Left renal cortex interstitium (tissue), 4 donors: ENCODE data around the gene TMEM235. TPM values are rescaled to one million over a fixed set of nuclear protein-coding genes. Genes with fewer than 3 reads are reported as not detected.

Source experiments
- DNase-seq, 4 donors: peaks; one replicate each; pipeline ENCODE4 v3.0.0-alpha.2; 2013; ENCODE audit warnings: low read depth in 4 of 4, low spot score in 2 of 4, missing footprints in 1 of 4
- polyA plus RNA-seq, 4 donors: library from polyadenylated mRNA; unstranded; fragments of 120-200 nt; gene quantifications; one replicate each; pipeline ENCODE4 v1.2.1, GENCODE V29; 2013; ENCODE audit not compliant: insufficient read length in 4 of 4

Gene TMEM235
- polyA plus RNA-seq, 4 donors = not detected

GRCh38 chr17:78268191-78268874, 36.9 kb downstream of the TMEM235 start:
- DNase-seq = no peak

GRCh38 chr17:78268951-78269905, 37.8 kb downstream of the TMEM235 start:
- DNase-seq = no peak

- no peak for DNase-seq
These were observed 38.5 kb downstream of the TMEM235 start for GRCh38 chr17:78269955-78270381.

DNA sequence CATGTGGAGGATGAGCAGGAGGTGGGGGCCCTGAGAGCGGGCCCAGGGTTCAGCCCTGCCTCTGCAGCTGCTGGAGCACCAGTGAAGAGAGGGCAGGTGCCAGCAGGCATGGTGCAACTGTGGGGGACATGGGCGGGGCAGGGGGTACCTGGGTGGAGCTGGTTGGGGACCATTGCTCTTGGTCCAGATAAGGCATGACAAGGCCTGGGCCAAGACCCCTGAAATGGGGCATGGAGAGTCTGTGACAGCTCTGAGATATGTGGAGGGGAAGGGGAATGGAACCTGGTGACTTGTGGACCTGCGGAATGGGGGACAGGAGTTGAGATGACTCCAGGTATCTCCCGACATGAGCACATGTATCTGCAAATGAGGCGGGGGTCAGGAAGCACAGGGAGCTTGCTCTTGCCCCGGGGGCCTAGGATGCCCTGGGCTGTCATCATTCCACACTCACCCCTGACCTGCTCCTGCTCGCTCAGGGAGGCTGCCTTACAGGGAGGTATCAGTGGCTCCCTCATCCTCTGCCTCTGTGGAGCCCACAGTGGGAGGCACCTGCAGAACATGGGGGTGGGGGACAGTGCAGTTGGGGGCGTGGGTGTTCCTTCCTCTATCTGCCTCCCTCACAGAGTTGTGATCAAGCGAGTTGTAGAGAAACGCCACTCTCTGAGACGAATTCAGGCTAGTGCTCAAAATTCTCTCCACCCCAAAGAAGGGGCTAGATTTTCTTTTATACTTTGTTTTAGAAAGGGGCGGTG, 40.2 kb downstream of the TMEM235 start:
- DNase-seq = no peak

GRCh38 chr17:78272181-78272913, 40.9 kb downstream of the TMEM235 start:
- peak in 2 of 4 donors; percentile 65 to 71 for DNase-seq

DNA sequence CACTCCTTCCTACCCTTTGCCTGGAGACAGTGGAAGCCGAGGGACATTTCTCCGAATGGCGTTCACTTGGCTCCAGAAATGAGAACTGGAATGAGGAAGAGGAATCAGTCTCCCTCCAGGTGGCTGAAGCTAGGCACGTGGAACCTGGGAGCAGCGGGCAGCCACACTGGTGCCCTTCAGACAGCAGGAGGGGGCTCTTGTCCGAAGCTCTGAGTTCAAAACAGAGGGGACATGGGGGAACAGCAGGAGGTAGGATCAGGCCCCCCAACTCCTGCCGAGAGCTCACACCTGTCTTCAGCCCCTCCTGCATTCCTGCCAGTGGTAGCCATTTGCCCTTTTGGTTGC, 41.5 kb downstream of the TMEM235 start:
- DNase-seq = no peak

DNA sequence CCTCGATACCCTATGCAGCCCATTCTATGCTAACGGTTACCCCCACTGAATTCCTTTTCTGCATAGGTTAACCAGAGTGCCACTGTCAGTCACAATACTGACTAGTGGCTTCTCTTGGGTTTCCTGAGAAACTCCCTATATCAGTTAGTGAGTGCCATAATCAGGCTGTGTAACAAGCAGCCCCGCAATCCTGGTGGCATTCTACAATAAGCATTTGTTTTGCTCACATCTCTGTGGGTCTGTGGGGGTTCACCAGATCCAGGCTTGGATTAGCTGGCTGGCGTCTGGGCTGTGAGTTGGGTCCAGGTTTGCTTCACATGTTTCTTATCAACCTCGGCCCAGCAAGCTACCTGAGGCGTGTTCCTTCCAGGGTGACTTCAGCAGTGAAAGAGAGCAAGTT, 42.4 kb downstream of the TMEM235 start:
- DNase-seq = no peak

DNA sequence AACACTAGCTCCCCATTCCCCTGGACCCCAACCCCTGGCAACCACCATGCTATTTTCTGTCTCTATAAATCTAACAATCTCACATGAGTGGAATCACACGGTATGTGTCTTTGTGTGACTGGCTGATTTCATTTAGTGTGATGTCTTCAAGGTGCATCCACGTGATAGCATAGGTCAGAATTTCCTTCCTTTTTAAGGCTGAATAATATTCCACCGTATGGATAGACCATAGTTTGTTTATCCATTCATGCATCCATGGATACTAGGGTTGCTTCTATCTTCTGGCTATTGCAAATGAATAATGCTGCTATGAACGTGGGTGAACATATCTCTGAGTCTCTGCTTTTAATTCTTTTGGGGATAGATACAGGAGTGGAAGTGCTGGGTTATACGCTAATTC, 43.9 kb downstream of the TMEM235 start:
- DNase-seq = no peak

- DNase-seq = no peak
These were observed 44.9 kb downstream of the TMEM235 start for GRCh38 chr17:78276098-78276887.

GRCh38 chr17:78278139-78278741, 46.8 kb downstream of the TMEM235 start:
- no peak for DNase-seq

DNA sequence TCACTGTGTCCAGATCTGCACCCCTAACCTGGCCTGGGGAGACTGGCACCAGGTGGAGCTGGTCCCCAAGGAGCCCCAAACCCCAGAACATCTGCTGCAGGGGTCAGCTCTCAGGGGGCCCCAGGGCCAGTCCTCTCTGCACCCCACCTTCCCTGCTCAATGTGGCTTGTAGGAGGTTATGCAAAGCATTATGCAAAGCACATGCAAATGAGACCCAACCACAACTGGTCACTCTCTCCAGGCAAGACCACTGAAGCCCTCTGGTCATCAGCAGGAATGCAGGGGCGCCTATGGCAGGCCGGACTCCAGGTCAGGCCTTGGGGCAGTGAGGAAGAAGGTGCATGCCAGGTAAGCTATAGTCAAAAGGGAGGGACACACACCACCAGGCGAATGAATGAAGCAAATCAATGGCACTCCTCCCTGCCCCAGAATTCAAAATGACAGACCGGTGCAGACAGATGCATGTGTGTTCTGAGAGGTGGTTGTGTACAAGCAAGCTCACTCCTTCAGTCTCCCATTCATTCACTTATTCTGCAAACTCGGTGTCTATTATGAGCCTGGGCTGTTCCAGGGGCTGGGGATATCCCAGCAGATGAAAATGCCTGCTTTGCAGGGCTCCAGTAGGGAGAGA, 48.0 kb downstream of the TMEM235 start:
- no peak for DNase-seq

DNA sequence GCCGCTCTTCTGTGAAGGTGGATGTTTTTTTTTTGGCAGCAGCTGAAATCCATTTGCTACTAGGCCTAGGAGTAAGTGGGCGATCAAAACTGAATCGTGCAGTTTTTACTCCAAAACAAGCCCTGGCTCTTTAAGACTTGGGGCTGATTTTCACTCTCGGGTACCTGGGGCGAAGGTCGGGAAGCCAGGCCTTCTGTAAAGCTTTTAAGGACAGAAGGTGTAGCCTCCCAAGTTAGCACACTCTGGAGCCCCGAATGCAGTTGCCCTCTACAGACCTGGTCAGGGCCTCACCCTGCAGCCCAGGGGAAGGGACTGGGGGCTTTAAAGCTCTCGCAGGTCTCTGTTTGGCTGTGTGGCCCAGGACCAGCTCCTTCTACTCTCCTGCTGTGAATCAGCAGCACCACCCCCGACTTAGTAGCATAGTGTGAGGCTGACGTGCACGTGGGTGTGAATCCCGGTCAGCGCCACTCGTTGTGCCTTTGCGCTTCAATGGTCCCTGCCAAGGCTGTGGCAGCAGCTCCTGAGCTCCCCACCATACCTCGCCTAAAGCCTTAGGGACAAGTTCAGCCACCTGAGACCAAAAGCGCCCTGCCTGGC, 49.9 kb downstream of the TMEM235 start:
- DNase-seq = no peak

- no peak for DNase-seq
These were observed 52.7 kb downstream of the TMEM235 start for GRCh38 chr17:78284146-78284545.

DNA sequence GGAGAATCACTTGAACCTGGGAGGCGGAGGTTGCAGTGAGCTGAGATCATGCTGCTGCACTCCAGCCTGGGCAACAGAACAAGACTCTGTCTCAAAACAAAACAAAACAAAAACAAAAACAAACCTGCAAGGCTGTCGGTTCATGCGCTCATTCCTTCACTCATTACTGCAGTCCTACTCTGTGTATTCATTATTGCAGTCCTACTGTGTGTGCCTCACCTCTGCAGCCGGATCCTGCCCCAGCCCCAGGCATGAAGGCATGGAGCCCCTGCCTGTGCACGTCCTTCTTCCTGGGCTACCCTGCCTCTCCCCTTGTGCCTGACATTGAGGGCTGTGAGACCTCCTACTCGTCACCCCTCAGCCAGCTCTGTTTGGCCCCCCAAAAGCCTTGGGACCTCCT, 57.6 kb downstream of the TMEM235 start:
- DNase-seq = no peak

- DNase-seq = peak in 3 of 4 donors; percentile 56 to 85 (median 72)
These were observed 58.5 kb downstream of the TMEM235 start for GRCh38 chr17:78289802-78290363.
